Astrocyte of the cerebellum (primary cell): ENCODE data around the gene ZFPM1.

Experiments used
- DNase-seq: peaks from one replicate; pipeline ENCODE4 v3.0.0-alpha.2; 2011; ENCODE audit warnings: low read depth
- H3K4me3 ChIP-seq: 2 replicates; pipeline ENCODE4 v1.5.1; 2011; ENCODE audit warnings: mild to moderate bottlenecking, low read depth, low read length, moderate library complexity
- in situ Hi-C: cut with HindIII; loops from 2 replicates; pipeline ENCODE4 v1.10.0; 2017; ENCODE audit warnings: low sequenced_read_pairs
- TF ChIP-seq, protein P1 (sequence below): IDR thresholded peaks from 2 replicates; pipeline ENCODE4 v1.5.1; 2012; ENCODE audit warnings: low read length, low read depth, moderate library complexity, mild to moderate bottlenecking; ENCODE audit errors: missing control alignments

Gene ZFPM1

DNA sequence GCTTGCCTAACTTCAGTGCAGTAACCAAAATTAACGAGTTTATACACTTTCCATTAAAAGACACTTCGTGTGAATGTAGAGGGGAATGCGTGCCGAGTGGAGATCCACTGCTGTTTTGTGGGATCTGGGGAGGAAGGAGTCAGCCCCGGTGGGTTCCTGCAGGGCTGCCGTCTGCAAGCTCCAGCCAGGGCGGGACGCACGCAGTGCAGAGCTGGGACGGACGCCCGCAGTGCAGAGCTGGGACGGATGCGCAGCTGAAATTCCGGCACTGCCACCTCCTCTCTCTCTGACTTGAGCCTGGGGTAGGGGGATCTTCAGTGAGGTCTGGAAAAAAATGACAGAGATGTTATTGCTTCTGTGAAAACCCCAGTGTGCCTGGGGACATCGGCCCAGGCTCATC, 100.7 kb downstream of the ZFPM1 start:
- DNase-seq = no peak
- in situ Hi-C loops = no loop called here
- TF ChIP-seq, protein P1, sequence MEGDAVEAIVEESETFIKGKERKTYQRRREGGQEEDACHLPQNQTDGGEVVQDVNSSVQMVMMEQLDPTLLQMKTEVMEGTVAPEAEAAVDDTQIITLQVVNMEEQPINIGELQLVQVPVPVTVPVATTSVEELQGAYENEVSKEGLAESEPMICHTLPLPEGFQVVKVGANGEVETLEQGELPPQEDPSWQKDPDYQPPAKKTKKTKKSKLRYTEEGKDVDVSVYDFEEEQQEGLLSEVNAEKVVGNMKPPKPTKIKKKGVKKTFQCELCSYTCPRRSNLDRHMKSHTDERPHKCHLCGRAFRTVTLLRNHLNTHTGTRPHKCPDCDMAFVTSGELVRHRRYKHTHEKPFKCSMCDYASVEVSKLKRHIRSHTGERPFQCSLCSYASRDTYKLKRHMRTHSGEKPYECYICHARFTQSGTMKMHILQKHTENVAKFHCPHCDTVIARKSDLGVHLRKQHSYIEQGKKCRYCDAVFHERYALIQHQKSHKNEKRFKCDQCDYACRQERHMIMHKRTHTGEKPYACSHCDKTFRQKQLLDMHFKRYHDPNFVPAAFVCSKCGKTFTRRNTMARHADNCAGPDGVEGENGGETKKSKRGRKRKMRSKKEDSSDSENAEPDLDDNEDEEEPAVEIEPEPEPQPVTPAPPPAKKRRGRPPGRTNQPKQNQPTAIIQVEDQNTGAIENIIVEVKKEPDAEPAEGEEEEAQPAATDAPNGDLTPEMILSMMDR = no peak
- H3K4me3 ChIP-seq = no peak overlapping the region

DNA sequence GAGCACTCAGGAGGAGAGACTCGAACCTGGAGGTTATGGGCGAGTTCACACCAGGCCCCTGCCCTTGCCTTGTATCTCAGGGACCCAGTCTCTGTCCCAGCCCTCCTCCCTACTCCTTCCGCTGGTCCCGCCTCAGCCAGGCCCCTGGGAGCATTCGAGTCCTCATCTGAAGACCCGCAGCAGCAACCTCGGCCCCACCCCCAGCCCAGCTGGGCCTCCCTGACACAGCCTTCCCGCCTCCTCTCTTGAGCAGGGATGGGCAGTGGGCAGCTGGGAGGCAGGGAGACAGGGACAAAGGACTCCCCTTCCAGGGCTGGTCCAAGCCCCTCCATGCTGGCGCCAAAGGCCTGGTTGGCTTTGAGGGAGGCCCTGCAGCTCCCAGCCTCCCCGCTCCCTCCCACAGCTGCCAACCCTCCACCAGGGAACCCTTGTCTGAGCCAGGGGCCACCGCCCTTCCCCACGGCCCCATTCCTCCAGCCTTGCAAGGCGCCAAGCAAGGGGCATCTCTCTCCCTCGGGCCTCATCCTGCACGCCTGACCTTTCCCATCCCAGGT, 101.7 kb downstream of the ZFPM1 start:
- H3K4me3 ChIP-seq = no peak overlapping the region
- in situ Hi-C loops = no loop called here
- TF ChIP-seq, protein P1 = no peak
- DNase-seq = no peak

DNA sequence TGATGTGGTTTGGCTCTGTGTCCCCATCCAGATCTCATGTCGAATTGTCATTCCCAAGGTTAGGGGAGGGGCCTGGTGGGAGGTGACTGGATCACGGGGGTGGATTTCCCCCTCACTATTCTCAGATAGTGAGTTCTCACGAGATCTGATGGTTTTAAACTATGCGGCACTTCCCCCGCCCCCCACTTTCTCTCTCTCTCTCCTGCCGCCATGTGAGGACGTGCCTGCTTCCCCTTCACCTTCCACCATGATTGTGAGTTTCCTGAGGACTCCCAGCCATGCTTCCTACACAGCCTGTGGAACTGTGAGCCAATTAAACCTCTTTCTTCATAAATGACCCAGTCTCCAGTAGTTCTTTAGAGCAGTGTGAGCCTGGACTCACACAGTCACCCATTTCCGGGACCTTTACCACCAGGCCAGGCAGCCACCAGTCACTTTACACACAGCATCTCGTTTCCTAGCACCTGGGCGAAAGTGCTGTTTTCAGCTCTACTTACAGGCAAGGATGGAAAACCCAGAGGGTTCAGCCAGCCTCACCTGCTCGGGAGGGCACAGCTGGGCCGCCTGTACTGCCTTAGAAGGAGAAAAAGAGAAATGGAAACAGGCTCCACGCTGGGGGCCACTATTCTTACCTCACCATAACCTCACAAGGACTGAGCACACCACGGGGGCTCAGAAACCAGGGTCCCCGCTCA, 103.4 kb downstream of the ZFPM1 start:
- no peak for DNase-seq
- TF ChIP-seq, protein P1 = no peak
- in situ Hi-C loops = no loop called here
- H3K4me3 ChIP-seq = no peak overlapping the region

DNA sequence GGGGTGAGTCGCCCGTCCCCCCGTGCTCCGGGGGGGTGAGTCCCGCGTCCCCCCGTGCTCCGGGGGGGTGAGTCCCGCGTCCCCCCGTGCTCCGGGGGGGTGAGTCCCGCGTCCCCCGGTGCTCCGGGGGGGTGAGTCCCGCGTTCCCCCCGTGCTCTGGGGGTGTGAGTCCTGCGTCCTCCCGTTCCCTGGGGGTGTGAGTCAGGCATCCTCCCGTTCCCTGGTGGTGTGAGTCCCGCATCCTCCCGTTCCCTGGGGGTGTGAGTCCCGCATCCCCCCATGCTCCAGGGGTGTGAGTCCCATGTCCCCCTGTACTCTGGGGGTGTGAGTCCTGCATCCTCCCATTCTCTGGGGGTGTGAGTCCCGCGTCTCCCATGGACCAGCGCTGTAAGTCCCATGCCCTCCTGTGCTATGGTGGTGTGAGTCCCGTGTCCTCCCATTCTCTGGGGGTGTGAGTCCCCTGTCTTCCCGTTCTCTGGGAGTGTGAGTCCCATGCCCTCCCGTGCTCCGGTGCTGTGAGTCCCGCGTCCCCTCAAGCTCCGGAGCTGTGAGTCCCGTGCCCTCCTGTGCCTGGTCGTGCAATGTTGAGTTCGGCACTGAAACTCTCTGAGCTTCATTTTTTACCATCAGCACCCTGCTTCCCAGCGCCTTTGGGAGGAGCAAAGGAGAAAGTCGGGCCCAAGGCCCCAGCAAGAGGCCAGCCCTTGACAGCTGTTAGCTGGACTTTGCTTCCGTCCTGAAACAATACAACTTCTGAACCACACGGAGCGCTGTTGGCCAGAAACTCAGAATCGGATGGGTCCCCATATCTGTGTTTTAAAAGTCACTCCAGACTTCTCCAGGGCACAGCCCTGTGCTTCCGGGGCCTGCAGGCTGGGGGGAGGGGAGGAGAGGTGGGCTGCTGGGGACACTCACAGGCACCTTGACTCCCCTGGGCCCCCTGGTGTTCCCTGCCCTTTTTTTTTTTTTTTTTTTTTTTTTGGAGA, 105.7 kb downstream of the ZFPM1 start:
- in situ Hi-C loops = no loop called here
- H3K4me3 ChIP-seq = no peak overlapping the region
- peak; percentile 20 for DNase-seq
- TF ChIP-seq, protein P1 = peak; percentile 49

DNA sequence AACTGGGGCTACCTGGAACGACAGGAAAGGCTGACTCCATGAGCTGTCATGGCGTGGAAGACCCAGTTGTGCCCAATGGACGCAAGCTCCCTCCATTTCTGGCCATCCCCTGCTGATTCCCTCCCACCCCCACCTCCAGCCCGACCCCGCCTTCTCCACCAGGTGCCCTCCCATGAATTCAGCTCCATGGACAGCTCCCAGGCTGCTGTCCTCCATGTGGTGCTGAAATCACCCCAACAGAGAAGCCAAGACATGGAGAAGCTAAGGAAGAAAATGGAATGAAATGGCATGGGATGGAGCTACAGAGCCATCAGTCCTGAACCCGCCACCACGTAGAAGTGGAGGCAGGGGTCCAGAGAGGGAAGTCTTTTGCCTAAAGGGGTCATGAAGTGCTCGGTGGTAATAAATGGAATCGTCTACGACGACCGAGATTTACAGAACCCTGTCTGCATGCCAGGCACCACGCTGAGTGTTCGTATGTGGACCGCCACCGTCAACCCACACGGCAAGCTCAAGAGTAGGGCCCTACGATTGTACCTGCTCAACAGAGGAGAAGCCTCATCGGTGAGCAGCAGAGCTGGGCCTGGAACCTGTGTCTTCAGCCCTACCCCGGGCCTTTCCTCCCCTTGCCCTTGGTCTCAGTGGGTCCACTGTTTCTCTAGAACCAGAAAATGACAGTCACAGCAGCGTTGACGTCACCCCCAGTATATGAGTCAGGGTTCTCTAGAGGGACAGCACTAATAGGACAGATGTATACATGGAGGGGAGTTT, 107.8 kb downstream of the ZFPM1 start:
- DNase-seq = peak; percentile 4
- in situ Hi-C loops = no loop called here
- H3K4me3 ChIP-seq = no peak overlapping the region
- TF ChIP-seq, protein P1 = no peak
